ENCODE measurements around the gene FBXO11.

DNA sequence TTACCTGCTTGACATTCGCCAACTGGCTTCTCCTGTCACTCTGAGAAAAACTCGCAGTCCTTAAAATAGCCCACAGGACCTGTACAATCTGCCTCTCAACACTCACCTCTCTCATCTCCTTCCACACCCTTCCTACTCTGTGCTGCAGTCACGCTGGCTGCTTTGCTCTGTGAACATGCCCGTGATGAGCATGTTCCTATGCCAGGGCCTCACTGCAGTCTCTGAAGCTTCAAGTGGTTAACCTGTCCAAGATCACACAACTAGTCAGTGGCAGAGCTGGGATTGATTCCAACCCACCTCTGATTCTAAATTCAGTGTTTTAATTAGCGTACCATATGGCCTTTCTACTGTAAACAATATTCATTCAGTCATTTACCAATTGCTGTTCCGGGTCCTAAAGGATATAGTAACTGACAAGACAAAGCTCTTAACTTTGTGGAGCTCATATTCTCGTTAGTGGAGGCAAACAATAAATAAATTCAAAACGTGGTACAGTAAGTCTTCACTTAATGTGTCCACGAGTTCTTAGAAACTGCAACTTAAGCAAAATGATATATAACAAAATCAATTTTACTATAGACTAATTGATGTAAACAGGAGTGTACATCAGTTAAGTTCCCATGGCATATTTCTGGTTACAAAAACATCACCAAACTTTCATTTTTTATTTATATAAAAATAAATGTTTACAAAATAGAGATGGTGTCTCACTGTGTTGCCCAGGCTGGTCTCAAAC, 38.9 kb upstream of the FBXO11 start:
- TF ChIP-seq SPI1 (IDR thresholded peaks at IDR 0.05; ENCODE audit: low read depth, low read length), result no peak
- no peak for TF ChIP-seq POLR2A (IDR thresholded peaks at IDR 0.05; ENCODE audit: low read depth, low read length)

Measured in GM12891 (cell line).